GM18511 (cell line): ENCODE measurements around the gene SPHKAP.
"Not testable (repeated sequence)": the region's sequence is repeated elsewhere in the genome, so short reads cannot be mapped to it uniquely, and the experiment has no call there.

Experiments
- ATAC-seq: cut with Tn5 transposase; IDR thresholded peaks from one replicate; pipeline ENCODE4 v1.9.1; 2021; ENCODE audit warnings: mild to moderate bottlenecking, moderate library complexity; ENCODE audit not compliant: unreplicated experiment

Gene SPHKAP, protein sequence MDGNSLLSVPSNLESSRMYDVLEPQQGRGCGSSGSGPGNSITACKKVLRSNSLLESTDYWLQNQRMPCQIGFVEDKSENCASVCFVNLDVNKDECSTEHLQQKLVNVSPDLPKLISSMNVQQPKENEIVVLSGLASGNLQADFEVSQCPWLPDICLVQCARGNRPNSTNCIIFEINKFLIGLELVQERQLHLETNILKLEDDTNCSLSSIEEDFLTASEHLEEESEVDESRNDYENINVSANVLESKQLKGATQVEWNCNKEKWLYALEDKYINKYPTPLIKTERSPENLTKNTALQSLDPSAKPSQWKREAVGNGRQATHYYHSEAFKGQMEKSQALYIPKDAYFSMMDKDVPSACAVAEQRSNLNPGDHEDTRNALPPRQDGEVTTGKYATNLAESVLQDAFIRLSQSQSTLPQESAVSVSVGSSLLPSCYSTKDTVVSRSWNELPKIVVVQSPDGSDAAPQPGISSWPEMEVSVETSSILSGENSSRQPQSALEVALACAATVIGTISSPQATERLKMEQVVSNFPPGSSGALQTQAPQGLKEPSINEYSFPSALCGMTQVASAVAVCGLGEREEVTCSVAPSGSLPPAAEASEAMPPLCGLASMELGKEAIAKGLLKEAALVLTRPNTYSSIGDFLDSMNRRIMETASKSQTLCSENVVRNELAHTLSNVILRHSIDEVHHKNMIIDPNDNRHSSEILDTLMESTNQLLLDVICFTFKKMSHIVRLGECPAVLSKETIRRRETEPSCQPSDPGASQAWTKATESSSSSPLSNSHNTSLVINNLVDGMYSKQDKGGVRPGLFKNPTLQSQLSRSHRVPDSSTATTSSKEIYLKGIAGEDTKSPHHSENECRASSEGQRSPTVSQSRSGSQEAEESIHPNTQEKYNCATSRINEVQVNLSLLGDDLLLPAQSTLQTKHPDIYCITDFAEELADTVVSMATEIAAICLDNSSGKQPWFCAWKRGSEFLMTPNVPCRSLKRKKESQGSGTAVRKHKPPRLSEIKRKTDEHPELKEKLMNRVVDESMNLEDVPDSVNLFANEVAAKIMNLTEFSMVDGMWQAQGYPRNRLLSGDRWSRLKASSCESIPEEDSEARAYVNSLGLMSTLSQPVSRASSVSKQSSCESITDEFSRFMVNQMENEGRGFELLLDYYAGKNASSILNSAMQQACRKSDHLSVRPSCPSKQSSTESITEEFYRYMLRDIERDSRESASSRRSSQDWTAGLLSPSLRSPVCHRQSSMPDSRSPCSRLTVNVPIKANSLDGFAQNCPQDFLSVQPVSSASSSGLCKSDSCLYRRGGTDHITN (N-terminal part only)

DNA sequence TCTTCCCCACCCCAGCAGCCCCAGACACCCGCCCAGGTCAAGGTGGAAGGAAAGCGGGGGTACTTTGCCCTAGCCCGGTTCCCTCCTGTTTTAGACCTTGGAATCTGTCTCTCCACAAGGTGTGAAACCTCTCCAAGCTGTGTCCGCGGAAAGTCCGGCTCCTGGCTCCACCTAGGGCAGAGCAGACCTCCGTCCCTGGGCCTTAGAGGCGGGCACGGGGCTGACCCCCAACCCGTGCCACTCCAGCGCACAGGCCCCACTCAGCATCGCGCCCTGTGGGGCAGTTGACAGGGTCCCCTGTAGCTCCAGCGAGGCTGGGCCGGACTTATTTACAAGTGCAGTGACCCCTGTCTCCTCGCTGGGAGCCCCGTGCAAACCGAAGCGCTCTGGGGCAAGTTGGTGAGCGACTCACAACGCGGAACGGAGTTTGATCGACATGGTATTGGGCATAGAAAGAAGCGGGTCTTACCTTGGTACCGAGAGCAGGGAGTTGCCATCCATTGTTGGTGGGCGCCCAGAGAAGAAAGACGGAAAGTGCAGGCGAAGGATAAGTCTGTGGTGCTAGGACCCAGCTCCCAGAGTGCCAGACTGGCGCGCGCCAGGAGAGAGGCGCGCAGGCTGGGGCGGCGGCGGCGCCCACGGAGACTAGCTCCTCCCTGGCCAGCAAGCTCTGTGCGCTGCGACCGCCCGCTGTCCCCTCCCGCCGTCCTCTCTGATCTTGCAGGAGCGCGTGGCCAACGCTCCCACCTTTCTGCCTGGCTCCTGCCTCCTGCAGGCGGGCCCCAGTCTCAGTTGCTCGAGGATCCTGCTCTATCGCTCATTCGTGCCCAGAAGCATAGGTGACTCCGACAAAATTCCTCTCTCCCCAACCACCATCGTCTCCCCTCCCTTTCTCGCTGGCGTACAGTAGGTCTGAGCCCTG lies at the start of gene SPHKAP:
Gene SPHKAP, minus strand, starts transcription at position 590 of the 922 bp plus-strand sequence. Its CDS starts 89 bp downstream, at position 501.
- ATAC-seq = no peak

DNA sequence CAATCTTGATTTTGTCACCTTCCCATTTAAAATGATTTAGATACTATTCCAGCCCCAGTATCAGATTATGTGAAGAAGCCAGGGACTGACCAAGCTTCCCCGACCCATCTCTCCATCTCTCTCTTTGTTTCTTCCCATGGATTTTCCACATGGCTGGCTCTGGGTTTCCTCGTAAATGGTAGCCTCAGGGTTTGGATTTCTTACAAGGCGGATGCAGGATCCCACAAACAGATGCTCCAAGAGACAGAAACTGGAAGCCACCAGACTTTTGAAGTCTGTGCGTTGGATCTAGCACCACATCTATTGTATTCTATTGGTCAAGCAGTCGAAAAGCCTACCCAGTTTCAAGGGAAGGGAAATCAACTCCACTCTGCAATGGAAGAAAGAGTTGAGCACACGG lies 46.0 kb upstream of the SPHKAP start:
- no peak for ATAC-seq

DNA sequence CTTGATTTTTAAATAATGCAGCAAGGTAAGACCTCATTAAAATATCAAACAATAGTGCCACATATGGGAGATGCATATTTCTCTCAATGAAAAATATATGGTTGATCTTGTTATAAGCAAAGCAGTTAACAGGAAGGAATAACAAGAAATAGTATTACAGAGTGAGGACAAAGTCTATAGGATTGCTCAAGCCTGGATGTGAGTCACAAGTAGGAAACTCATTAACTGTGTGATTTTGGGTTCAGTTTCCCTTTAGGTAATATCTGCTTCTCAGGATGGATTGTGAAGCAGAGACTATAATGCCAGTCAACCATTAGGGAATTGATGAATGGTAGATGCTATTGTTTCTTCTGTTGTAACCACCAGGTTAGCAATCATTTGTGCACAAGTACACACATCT lies 42.9 kb upstream of the SPHKAP start:
- no peak for ATAC-seq

DNA sequence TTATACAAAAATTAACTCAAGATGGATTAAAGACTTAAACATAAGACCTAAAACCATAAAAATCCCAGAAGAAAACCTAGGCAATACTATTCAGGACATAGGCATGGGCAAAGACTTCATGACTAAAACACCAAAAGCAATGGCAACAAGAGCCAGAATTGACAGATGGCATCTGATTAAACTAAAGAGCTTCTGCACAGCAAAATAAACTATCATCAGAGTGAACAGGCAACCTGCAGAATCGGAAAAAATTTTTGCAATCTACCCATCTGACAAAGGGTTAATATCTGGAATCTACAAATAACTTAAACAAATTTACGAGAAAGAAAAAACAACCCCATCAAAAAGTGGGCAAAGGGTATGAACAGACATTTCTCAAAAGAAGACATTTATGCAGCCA lies 37.1 kb upstream of the SPHKAP start:
- not testable (repeated sequence) for ATAC-seq

DNA sequence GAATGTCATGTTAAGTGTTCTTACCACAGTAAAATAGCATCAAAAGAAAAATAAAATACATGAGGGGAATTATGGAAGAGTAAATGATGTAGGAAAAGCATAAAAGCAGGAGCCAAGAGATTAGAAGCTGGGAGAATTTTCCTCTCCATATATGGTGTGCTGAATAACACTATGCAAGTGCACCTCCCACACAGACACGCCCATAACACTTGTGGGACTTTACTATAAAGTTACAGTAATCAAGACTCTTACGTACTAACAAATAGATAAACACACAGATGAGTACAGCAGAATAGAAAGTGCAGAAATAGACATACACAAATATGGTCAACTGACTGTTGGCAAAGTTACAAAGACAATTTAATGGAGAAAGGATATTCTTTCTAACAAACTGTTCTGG lies 16.0 kb upstream of the SPHKAP start:
- no peak for ATAC-seq

DNA sequence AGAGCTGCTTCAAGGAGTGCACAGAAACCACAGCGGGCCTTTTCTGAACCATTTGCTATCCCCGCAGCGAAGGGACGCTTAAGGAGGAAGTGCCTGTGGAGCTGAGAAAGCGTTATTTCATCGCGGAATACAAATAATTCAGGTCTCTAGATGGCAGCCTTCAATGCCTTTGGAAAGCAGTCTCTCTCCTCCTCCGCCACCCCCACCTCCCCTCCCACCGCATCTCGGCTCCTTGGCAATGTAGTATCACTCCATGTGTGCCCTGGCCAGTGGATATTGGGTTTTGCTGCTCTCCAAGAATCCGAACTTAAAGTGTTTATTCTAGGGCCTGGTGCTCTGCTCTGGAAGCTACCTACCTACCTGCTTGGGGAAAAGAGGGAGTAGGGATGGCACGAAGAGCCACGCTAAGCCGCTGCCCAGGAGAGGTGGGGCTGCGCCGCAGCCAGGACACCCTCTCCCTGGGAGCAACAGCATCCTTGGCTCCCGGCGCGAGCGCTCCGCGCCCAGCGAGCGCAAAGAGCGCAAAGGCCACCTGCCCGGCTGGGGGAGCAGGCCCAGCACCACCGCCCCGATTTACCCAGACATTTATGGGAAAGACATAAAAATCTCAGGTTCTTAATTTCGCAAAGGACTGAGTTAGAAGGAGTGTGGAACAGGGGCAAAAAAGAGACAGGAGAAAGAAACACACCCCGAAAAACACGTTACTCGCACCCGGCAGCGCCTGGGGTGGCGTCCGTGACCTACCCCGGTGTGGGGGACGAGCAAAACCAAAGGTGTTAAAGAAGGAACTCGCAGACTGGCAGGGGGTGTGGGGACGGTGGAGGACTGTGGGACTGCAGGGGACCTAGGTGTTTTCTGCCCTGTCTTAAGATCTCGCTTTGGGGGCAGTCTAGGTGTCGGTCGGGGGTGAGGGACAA lies 1.0 kb downstream of the SPHKAP start:
- no peak for ATAC-seq

DNA sequence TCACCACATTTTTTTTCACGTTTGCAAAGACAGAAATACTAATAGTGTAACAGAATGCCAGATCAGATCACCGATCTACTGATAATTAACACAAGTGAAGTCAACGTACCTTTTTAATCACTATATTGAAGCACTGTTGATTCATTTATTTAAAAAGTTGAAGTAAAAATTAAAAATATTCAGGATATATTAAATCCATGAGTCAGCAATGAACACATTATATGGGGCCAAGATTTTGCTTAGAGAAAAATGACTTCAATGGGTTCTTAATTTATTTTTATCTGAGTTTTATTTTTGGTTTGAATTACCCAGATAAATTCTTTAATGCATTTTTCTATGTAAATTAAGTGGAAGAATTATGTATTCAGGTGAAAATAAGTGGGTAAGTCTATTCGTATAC lies 14.2 kb downstream of the SPHKAP start:
- no peak for ATAC-seq

DNA sequence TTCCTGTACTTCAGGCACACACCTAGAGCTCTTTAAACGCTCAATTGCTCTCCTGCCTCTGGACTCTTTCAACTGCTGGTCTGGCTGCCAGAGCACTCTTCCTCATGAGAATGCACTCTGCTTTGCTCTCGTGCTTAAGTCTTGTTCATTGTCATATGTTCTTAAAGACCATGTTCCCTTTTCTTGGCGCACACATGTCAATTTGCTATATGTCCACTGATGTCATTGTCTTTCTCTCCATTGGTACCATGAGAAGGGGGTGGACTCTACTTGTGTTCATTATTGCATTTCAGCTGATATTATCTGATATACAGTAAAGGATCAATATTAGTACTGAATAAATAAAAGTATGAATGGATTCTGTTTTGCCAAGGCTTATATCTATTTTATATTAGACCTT lies 16.8 kb downstream of the SPHKAP start:
- ATAC-seq = no peak

DNA sequence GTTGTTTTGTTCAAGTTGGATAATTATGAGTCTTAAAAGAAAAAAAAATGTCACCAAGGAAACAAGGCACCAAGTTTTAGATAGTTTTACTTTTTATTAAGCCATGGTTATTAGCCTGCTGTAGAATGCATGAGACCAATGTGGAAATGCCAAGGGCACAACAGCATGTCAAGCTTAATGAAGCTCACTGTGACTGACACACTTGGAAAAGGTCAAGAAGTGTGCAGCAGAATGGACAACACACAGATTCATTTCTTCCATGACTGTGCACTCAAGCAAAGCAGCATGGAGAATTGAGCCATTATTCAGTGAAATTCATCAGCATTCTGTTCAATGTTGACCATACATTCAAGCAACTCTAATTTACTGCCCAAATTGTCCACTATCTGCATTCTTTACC lies 23.6 kb downstream of the SPHKAP start:
- no peak for ATAC-seq

DNA sequence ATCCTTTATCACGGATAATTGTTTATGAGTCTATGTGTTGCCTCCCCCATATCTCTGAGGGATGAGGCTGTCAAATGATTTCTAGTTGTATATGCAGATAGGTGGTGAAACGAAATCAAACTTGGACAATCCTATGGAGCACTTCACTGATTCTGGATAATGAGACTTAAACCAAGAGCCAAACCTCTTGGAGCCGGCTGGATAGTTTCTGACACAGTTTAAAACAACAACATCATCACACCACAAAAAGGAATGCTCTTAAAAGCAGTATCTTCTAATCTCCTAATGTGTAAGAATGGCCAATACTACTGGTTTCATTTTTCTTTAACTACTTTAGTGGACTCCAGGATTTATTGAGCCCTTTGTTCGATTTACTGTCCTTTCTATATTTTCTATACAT lies 36.5 kb downstream of the SPHKAP start:
- ATAC-seq = no peak

DNA sequence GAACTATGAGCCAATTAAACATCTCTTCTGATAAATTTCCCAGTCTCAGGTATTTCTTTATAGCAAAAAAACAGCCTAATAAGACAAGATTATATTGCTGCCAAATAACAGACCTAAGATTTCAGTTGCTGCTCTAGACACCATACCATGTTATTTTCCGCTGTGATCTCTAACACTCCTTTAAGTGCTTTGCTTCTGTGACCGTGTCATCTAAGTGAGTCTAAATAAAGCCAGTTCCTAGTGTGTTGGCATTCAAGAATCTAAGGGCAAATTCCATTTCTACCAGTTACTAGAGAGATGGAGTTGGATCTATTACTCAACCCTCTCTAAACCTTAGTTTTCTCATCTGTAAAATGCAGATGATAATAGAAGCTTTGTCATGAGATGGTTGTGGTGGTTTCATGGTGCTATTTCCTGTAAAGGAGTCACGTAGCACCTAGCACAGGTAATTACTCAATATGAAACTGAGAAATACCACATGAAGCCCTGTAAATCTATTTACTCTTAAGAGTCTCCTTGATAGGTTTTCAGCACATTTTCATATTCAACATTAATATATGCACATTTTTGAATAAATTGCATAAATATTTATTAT lies 40.5 kb downstream of the SPHKAP start:
- ATAC-seq = peak; percentile 97

DNA sequence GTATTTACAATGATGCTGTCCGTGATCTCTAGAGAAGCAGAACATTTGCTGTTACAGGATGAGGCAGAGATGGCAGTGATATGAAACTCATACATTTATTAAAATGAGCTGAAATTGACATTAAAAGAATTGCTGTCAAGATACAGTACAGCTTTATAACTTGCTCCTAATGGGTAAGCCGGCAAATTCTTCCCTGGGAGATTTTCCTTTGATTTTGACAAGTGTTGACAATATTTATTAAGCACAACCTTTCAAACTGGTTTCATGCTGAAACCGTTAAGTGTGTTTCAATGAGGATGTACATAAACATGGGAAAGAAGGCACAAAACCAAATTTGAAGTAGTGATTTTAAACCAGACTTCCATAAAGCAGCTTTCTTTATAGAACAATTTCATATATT lies 45.5 kb downstream of the SPHKAP start:
- ATAC-seq = no peak

DNA sequence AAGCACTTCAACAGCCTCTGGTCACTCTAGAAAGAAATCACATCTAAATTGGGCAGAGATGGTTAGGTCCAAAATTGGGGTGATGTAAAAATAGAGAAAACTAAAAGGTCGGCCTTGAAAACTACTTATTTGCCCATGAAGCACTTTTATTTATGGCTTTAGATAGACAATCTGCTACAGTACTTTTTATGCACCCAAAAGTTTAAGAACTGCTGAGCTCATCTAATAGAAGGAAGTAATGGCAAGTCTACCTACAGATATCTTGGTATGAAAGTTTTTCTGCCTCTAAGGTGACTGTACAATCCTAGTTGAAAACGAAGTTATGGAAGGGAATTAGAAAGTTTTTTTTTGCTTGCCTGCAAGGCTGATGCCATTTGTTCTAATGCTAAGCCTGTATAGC lies 46.2 kb downstream of the SPHKAP start:
- no peak for ATAC-seq

DNA sequence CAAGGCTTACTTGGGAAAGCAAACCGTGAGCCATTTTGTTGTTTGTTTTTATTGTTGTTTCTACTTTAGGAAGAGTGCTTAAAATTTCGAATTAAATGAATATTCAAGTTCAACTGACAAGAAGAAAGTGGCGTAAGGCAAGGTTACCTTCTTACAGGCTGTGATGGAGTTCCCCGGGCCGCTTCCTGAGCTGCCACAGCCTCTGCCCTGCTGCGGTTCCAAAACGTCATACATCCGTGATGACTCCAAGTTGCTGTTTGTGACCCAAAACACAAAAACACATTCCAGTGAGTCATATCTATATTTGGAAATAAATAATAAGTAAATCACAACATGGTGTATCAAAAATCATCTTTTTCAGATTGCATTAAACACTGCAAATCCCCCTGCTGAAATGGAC lies 49.7 kb downstream of the SPHKAP start:
- no peak for ATAC-seq

DNA sequence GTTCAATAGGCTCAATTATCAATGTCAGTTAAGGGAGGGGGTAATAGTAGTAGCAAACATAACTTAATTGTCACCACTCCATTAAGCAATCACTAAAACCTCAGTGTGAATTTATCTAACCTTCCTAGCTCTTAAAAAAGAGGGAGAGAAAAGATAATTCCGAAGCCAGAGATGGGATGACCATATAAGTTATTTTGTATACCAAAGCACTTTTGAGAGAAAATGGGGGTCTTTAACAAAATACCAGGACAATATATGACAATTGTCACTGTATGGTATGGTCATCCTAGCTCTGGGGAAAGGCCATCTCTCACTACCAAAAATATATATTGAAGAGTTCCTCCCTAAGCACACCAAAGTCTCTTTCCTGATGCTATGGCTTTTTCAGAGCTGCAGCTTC lies 55.1 kb downstream of the SPHKAP start:
- ATAC-seq = no peak

DNA sequence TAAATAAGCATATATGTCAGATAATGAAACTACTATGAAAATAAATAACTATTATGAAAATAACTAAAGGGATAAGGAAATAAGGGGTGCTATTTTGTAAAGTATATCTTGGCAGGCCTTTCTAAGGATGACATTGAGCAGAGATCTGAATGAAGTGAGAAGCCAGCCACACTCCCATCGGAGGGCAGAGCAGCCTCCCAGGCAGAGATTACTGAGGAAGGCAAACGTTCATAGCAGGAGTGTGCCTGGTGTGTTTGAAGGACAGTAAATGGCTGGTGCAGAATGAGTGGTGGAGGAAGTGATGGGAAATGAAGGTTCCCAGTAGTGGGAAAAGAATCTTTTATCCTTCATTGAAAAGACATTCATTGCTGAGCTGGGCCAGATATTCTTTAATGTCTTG lies 62.5 kb downstream of the SPHKAP start:
- no peak for ATAC-seq

DNA sequence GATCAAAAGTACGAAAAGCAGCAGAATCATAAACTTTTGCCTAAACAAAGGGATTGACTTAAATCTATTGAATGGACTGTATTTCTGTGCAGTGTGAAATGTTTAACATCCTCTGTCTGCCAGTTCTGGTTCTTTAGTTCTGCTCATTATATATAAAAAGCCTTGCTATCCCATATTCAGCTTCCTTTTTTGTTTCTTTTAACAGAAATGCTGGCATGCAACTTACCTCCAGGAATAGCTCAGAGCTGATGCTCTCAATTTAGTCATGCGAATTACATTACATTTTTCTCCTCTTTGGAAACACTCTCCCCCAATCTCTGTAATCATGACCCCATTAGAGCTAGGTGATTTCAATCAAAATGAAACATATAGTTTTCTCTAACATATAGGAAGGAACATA lies 73.6 kb downstream of the SPHKAP start:
- ATAC-seq = no peak

DNA sequence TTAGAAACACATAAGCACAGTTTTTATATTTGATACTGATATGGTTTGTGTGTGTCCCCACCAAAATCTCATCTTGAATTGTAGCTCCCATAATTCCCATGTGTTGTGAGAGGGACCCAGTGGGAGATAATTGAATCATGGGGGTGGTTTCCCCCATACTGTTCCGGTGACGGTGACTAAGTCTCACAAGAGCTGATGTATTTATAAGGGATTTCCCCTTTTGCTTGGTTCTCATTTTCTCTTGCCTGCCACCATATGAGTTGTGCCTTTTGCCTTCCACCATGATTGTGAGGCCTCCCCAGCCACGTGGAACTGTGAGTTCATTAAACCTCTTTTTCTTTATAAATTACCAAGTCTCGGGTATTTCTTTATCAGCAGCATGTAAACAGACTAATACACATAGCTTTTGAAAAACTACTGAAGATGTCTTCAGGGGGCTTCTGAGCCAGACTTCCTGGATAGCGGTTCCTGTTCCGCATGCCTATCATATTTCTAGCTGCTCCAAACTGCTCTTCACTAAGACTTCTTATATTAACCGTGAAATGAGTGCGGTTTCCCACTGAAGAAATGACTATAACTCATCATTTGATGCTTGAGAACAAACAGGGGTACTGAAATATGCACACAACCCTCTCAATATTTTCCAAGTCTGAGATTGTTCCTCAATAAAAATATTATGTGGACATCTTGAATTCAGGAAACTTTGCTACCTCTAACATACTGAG lies 75.8 kb downstream of the SPHKAP start:
- ATAC-seq = no peak
